Activated CD4-positive, CD25-positive, alpha-beta regulatory T cell treated with anti-CD3 and anti-CD28 coated beads, Interleukin-2, amount 50 U/mL, for 16 hours (primary cell): Measurements from ENCODE around the gene CEACAM16.

ENCODE experiments used
- DNase-seq: peaks from one replicate; pipeline ENCODE4 v3.0.0-alpha.2; 2020; ENCODE audit warnings: low read depth, low spot score

Gene CEACAM16

DNA sequence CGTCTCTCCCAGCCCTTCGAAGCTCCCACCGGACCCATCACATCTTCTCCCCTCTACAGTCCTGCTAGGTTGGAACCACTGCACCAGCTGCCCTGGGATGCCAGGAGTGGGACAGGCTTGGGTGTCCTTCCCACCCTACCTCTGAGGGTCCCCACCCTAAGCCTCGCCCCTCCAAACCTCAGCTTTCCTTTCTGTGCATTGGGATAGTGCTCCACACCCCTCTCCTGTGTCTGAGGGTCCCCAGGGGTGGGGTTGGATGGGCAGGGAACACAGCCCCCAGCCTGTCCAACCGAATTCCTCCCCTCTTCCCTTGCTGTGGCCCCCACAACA, 47.6 kb downstream of the CEACAM16 start:
- DNase-seq, result no peak

- peak; percentile 83 for DNase-seq
Observed at GRCh38 chr19:44746946-44747738, 48.2 kb downstream of the CEACAM16 start.

- no peak for DNase-seq
Observed at GRCh38 chr19:44747739-44748425, 48.9 kb downstream of the CEACAM16 start.

DNA sequence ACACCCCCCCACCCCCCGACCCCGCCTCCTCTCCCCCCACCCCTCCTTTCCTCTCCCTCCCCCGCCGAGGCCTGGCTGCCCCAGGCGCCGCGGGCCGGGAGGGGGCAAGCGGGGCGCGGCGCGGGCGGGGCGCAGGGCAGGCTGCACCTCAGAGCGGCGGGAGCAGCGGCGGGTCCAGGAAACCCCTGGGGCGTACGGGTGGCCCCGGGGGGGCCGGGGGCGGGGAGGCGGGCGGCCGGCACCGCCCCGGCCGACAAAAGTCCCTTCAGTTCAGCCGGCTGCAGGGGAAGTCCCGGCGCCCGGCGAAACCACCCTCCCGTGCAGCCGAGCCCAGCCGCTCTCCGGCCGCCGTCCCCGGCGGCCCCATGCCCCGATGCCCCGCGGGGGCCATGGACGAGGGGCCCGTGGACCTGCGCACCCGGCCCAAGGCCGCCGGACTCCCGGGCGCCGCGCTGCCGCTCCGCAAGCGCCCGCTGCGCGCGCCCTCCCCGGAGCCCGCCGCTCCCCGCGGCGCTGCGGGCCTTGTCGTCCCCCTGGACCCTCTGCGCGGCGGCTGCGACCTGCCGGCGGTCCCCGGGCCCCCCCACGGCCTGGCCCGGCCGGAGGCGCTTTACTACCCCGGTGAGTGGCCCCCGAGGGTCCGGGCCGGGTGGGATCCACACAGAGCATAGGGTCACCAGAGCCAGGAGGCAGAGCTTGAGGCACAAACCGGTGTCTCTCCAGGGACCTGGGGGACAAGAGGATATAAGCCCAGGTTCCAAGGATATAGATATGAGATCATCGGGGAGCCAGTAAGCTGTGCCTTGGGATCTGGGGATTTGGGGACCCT, 49.7 kb downstream of the CEACAM16 start, which contains the start of gene BCL3:
Gene BCL3, plus strand, starts transcription at position 283 of the 829 bp plus-strand sequence. Its CDS starts 83 bp downstream, at position 366.
- DNase-seq, result peak; percentile 52

GRCh38 chr19:44749292-44749691, 50.3 kb downstream of the CEACAM16 start:
- no peak for DNase-seq

- no peak for DNase-seq
Observed at GRCh38 chr19:44749994-44750393, 51.0 kb downstream of the CEACAM16 start.

DNA sequence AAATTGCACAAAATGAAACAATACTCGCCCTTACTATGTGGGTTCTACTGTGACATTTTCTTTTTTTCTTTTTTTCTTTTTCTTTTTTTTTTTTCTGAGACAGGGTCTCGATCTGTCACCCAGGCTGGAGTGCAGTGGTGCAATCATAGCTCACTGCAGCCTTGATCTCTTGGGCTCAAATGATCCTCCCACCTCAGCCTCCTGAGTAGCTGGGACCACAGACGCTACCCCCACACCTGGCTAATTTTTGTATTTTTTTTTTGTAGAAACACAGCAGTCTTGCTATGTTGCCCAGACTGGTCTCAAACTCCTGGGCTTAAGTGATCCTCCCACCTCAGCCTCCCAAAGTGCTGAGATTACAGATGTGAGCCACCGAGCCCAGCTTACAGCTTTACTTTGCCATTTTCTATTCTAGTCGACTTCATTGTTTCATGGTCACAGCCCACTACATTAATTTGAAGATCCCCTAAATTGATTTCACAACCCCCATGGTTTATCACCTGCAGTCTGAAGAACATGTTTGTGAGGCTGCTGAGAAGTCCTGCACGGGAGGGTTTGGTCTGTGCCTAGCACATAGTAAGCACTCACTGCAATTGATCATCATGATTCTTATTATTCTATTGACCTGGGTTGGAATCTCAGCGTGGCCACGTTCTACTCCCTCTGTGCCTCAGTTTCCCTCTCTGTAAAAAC, 53.3 kb downstream of the CEACAM16 start:
- DNase-seq, result no peak

DNA sequence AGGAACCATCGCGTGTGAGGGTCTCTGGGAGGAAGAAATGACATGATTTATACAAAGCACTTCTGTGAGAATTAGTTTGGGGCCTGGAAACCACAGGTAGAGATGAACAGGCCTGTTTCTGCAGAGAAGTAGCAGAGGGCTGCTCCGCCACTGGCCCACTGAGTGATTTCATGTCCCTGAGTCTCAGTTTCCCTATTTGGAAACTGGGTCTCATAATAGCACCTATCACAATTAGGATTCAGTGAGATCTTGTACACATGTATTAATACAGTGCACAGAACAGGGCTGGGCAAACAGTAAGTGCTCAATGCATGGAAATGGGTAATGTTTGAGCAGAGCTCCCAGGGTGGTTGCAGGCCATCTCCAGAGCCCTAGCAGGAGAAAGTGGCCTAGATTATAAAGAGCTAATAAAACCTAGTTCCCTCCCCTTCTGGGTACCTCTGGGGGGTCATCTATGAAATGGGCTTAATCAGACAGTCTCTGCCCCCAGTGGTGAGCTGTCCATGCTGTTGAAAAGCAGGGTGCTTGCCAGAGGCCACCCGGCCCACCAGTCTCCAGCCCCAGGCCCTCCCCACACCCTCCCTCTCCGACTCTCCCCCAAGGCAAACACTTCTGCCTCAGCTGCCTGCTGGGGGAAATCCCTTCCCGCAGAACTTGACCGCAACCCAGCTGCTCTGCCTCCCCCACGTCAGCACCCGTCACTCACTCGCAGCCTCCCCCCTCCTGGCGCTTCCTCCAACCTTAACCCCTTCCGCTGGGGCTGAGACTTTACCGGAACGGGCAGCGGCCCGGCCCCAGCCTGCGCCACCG, 54.1 kb downstream of the CEACAM16 start:
- peak; percentile 90 for DNase-seq

GRCh38 chr19:44753626-44753931, 54.6 kb downstream of the CEACAM16 start:
- DNase-seq, result no peak

- peak; percentile 46 for DNase-seq
Observed at GRCh38 chr19:44753932-44754749, 55.2 kb downstream of the CEACAM16 start.

DNA sequence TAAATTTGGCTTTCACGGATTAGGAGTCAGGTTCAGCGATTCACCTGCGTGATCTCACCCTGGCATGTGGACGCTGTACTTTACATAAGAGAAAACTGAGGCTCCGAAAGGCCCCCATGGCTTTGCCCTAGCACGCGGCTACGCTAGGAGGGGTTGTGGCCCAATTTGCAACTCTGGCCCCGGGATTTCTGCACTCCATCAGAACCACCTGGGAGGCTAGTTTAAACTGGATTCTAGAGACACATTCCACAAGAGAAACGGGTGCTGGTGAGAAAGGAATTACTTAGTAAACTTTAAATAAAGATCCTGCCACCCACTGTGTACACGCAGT, 55.8 kb downstream of the CEACAM16 start:
- DNase-seq, result no peak

GRCh38 chr19:44755219-44755618, 56.3 kb downstream of the CEACAM16 start:
- DNase-seq, result no peak

- no peak for DNase-seq
Observed at GRCh38 chr19:44756089-44756562, 57.2 kb downstream of the CEACAM16 start.

DNA sequence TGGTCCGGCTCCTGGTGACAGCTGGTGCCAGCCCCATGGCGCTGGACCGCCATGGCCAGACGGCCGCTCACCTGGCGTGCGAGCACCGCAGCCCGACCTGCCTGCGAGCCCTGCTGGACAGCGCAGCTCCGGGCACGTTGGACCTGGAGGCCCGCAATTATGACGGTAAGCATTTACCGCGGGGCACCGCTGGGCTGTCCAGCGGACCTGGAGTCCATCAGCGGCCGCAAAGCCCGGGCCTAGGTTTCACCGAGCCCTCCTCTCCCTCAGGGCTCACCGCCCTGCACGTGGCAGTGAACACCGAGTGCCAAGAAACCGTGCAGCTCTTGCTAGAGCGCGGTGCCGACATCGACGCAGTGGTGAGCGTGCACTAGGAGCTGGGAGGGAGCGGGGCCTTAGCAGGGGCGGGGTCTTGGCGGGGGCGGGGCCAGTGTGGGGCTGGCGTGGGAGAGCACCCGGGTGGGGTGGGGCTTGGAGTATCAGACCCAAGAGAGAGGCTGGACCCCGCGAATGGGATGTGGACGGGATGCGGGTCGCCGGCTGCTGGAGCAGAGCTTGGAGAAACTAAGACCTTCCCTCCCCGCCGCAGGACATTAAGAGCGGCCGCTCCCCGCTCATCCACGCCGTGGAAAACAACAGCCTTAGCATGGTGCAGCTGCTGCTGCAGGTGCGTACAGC, 58.2 kb downstream of the CEACAM16 start:
- no peak for DNase-seq

GRCh38 chr19:44757735-44758505, 59.0 kb downstream of the CEACAM16 start:
- DNase-seq, result no peak

GRCh38 chr19:44758596-44758995, 59.6 kb downstream of the CEACAM16 start:
- no peak for DNase-seq

DNA sequence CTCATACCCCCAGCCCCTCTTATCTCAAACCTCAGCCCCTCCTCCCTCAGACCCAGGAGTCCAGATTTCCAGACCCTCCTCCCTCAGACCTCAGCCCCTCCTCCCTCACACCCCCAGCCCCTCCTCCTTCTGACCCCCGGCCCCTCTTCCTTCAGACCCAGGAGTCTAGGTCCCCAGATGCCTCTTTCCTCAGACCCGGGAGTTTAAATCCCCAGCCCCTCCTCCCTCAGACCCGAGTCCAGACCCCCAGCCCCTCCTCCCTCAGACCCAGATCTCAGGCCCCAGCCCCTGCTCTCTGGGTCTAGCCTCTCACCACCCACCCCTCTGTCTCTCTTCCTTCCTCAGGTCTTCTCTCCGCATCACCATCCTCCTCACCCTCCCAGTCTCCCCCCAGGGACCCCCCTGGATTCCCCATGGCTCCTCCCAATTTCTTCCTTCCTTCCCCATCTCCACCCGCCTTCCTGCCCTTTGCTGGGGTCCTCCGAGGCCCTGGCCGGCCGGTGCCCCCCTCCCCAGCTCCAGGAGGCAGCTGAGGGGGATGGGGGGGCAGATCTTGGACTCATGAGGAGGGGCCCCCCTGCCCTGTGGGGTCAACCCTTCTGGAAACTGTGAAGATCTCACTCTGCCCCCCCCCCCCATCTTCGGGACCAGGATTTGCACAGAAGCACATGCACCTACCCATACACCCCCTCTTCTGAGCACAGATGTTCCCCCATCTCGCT, 60.3 kb downstream of the CEACAM16 start:
- no peak for DNase-seq
